IPS-NIHi7 (cell line): Measurements from ENCODE around the gene LCMT2.
A peak's percentile ranks its signal among the peaks of the same experiment; 100 is the strongest.

Source experiments
- DNase-seq: peaks from one replicate; pipeline ENCODE4 v3.0.0; 2012; ENCODE audit warnings: mixed read lengths; ENCODE audit errors: extremely low spot score

LCMT2 gene, protein sequence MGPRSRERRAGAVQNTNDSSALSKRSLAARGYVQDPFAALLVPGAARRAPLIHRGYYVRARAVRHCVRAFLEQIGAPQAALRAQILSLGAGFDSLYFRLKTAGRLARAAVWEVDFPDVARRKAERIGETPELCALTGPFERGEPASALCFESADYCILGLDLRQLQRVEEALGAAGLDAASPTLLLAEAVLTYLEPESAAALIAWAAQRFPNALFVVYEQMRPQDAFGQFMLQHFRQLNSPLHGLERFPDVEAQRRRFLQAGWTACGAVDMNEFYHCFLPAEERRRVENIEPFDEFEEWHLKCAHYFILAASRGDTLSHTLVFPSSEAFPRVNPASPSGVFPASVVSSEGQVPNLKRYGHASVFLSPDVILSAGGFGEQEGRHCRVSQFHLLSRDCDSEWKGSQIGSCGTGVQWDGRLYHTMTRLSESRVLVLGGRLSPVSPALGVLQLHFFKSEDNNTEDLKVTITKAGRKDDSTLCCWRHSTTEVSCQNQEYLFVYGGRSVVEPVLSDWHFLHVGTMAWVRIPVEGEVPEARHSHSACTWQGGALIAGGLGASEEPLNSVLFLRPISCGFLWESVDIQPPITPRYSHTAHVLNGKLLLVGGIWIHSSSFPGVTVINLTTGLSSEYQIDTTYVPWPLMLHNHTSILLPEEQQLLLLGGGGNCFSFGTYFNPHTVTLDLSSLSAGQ

DNA sequence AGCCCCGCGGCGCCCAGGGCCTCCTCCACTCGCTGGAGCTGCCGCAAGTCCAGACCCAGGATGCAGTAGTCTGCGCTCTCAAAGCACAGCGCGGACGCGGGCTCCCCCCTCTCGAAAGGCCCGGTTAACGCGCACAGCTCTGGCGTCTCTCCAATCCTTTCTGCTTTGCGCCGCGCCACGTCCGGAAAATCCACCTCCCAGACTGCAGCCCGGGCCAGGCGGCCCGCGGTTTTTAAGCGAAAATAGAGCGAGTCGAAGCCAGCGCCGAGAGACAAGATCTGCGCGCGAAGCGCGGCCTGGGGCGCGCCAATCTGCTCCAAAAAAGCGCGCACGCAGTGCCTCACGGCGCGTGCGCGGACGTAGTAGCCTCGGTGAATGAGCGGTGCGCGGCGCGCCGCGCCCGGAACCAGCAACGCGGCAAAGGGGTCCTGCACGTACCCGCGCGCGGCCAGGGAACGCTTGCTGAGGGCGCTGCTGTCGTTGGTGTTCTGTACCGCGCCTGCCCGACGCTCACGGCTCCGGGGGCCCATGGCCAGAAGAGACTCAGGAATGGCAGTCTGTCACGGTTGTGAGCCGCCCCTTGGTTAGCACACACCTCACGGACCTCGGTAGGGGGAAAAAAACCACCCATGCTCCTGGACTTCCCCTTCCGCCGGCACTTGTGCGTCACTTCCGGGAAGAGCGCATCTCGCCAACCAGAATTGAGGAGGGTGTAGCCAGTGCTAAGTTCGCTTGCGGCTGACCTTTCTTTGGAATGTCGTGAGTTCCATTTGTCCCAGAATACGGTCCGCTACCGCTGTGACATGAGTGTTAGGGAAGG lies at the start of gene LCMT2:
Gene LCMT2, minus strand, starts transcription at position 614 of the 820 bp plus-strand sequence. Its CDS starts 84 bp downstream, at position 530.
- peak; percentile 94 for DNase-seq

GRCh38 chr15:43378601-43379000 lies 48.2 kb upstream of the LCMT2 start:
- no peak for DNase-seq

DNA sequence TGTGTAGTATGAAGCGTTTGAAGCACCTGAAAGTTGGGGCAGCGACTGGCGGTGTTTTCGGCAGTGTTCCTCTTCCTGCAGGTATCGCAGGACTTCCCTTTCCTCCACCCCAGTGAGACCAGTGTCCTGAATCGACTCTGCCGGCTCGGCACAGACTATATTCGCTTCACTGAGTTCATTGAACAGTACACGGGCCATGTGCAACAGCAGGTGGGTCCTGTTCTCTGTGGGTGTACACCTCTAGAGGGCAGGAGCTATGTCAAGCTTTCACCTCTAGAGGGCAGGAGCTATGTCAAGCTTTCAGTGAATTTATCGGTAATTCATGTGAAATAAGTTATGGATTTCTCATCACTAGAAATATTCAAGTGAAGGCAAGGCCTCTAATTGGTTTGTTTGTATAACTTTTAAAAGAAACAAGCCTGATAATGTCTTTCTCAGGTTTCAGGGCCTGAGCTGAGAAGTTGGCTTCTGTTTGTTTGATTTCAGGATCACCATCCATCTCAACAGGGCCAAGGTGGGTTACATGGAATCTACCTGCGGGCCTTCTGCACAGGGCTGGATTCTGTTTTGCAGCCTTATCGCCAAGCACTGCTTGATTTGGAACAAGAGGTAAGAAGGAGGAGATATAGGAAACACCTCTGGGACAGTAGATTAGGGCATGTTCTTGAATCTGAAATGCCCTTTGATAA lies 45.8 kb upstream of the LCMT2 start:
- peak; percentile 49 for DNase-seq

DNA sequence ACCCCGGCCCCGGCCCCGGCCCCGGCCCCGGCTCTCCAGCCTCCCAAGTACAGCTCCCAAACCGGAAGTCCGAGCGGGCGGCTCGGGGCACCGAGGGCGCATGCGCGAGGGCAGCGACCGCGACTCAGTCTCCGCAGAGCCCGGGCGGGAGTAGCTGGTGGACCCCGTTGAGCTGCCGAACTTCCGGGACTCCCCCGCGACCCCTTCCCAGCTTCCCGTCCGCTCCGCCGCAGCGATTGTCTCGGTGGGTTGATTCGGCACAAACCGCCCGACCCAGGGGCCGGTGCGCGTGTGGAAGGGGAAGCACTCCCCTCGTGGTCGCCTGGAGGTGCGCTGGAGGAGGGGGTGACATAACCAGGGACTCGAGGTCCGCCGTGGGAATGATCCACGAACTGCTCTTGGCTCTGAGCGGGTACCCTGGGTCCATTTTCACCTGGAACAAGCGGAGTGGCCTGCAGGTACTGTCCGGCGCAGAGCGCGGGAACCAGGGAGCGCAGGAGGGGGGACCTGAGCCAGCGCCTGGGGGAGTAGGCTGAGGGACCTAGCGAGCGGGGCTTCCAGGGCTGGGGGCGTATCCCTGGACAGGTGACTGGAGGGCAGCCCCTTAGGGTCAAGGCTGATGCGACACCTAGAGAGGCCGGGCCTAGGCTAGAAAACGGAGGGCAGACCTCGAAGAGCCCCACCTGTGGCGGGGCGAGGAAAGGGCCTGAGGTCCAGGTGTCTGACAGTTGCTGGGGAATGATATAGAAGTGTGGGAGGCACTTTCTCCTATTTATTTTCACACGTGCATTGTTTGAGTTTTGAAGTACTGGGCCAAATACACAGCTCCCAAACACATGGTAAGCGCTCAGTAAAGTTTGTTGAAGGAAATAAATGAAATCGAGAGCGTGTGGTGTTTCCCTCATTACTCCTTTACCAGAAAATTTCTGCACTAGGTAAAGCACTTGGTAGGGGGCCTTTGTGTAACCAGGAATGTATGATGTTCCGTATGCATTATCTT lies 40.9 kb upstream of the LCMT2 start, which contains the start of the genes TUBGCP4 and ZSCAN29:
Gene TUBGCP4, plus strand, starts transcription at position 127 of the 1,000 bp plus-strand sequence. Its CDS starts 254 bp downstream, at position 381.
Gene ZSCAN29, minus strand, starts transcription at position 69 of the 1,000 bp plus-strand sequence. CDS start 1,130 bp downstream, outside the sequence.
- peak; percentile 99 for DNase-seq

DNA sequence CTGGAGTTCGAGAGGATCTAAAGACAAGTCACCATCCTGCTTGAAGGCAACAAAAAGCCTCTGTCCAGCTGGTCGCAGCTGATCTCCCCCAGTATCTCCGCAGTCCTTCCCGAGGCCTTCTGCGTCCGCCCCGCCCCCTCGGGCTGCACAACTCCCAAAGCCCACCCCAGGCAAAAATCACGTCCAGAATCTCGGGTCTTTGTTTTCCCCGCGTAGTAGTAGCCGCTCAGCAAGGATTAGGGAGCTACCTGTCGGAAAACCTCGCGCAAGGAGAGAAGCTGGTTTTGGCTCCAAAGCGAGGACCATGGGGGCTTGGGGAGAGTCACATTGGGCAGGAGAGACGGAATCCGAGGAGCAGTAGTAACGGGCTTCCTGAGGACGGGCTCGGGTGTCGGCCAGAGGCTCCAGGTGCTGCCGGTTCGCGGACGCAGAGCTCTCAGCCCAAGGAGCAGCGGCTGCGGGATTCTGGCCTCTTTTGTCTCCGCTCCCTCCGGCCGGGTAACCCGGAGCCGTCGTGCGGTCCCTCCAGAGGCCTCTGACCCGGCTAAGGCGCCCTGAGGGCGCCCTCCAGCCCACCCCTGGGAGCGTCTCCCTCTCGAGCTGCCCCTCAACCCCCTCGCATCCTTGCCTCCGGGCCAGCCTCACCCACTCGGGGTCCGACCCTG lies 40.1 kb upstream of the LCMT2 start:
- peak; percentile 62 for DNase-seq

DNA sequence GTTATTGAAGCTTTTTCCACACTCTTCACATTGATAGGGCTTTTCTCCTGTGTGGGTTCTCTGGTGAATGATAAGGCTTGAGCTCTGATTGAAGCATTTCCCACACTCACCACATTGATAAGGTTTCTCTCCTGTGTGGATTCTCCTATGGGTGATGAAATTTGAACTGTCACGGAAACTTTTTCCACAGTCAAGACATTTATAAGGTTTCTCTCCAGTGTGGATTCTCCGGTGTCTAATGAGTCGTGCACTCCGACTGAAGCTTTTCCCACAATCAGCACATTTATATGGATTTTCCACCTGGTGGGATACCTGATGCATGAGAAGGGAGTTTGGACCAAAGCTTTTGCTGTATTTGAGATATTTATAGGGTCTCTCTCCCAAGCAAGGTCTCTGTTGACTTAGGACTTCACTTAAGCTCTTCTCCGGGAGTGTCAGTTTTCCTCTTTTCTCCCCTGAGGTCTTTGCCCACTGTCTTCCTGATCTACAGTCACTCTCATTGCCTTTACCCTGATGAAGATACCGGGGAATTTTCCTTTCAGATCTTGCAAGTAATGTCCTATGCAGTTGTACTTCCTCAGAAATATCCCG lies 31.0 kb upstream of the LCMT2 start:
- DNase-seq: no peak

DNA sequence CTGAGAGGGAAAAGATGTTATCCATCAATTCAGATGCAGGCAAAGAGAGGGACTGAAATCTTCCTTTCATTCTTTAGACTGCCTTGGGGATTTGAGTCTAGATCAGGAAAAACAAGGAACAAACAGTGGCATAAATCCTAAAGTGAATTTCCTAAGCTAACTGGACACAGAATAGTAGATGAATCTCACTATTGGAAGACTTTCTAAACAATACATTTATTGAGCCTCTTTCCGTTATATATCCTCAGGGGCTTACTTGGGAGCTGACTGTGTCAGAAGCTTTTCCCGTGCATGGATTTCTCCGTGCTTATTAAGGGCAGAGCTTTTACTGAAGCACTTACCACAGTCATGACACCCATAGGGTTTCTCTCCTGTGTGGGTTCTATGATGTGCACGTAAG lies 30.4 kb upstream of the LCMT2 start:
- no peak for DNase-seq

- DNase-seq: no peak
Measured at GRCh38 chr15:43352693-43353382, 22.5 kb upstream of the LCMT2 start.

DNA sequence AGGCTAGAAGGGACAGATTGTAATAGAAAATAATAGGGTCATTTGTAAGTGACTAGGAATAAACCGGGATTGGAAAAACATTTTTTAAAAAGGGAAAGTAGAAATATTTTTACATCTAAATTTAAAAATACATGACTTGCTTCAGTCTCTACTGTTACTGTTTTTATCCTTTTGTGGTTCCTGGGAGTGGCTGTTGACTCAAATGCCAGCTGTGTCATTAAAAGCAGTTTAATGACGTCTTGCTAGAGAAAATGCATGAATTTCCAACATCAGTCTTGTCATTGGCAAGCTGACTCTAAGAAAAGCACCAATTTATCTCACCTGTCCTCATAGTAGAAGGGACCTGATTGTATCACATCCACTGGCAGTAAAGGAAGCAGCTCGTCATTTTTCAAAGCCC lies 16.7 kb upstream of the LCMT2 start:
- no peak for DNase-seq

DNA sequence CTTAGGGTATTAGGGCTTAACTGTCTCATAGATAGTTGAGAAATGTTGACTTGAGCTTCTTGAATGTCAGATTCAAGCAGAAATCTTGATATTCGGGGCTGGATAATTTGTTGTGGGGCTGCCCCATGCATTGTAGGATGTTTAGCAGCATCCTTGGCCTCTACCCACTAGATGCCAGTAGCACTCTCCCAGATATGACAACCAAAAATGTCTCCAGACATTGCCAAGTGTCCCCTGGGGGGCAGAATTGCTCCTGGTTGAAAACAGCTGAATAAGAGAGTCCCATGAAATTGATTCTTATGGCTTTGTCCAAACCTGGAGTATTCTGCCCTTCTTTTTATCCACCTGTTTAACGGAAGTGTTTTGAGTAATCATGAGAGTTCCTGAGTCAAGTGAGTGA lies 15.9 kb upstream of the LCMT2 start:
- no peak for DNase-seq

DNA sequence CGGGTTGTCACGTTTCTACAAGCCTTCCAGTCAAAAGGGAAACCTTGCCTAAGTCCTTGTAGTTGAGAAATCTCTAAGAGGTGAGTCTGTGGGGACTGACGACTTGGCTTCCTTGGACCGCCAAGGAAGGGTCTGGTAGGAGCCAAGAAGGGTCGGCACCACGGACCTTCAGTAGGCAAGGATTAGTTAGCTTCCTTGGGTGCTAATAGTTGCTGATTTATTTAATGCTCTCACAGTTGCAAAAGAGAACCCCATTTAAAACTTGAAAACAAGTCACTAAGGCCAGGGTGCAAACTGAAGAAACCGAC lies 361 bp upstream of the LCMT2 start:
- DNase-seq: no peak

DNA sequence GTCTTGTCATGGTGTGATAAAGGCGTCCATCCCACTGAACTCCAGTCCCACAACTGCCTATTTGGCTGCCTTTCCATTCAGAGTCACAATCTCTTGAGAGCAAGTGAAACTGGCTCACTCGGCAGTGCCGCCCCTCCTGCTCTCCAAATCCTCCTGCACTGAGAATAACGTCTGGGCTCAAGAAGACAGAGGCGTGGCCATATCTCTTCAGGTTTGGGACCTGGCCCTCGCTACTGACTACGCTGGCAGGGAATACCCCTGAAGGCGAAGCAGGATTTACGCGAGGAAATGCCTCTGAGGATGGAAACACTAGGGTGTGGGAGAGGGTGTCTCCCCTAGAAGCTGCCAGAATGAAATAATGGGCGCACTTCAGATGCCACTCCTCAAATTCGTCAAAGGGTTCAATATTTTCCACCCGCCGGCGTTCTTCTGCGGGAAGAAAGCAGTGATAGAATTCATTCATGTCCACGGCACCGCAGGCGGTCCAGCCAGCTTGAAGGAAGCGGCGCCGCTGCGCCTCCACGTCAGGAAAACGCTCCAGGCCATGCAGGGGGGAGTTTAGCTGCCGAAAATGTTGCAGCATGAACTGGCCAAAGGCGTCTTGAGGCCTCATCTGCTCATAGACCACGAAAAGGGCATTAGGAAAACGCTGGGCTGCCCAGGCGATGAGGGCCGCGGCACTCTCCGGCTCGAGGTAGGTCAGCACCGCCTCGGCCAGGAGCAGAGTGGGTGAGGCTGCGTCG lies 985 bp downstream of the LCMT2 start:
- DNase-seq: peak; percentile 45

DNA sequence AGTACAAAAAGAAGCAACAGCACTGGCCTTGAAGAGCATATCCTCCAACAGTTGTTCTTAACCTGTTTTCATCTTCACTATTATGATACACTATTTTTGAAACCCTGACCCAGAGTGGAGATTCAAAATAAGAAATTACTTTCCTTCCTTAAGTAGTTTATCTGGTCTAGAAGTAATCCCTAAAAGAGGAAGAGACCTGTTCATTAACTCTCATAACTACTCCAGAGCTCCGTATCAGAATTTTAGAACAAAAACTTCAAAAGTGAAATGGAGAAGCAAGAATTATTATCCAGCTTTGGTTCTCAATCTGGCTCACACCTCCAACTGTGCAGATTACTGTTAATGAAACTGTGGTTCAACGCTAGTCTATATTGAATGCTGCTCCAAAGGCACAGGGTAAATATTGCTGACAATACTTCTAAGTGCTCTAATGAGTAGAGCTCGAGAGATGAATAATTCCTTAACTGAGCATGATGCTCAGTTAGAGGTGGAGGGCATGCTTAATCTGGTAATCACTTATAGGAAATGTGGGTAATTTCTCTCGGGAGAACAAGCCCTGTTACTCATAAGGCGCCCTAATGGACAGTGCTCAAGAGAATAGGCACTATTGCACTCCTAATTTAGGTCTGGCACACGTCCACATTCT lies 5.2 kb downstream of the LCMT2 start:
- no peak for DNase-seq

DNA sequence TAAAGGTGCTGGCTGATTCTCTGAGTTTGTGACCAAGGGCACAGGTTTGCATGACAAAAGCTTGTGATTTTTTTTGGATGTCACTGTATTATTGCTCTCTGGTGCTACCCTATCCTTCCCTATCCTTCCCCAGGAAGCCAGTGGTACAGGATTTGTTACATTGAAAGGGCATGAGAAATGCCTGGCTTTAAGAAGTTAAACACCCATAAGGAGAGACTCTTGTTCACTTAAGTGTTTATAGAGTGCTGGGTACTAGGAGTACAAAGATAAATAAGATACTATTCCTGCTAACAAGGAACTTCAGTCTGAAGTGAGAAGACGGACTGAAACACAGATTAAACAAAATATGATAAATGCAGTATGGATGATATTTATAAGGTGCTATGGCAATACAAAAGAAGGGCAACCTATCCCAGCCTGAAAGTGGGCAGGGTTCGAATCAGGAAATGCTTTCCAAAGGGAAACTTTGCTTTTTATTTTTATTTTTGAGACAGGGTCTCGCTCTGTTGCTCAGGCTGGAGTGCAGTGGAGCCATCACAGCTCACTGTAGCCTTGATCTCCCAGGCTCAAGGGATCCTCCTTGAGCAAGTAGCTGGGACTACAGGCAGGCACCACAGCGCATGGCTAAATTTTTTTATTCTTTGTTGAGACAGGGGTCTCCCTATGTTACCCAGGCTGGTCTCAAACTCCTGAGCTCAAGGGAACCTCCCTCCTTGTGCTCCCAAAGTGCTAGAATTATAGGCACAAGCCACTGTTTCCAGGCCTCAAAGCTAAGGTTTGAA lies 11.2 kb downstream of the LCMT2 start:
- DNase-seq: no peak

DNA sequence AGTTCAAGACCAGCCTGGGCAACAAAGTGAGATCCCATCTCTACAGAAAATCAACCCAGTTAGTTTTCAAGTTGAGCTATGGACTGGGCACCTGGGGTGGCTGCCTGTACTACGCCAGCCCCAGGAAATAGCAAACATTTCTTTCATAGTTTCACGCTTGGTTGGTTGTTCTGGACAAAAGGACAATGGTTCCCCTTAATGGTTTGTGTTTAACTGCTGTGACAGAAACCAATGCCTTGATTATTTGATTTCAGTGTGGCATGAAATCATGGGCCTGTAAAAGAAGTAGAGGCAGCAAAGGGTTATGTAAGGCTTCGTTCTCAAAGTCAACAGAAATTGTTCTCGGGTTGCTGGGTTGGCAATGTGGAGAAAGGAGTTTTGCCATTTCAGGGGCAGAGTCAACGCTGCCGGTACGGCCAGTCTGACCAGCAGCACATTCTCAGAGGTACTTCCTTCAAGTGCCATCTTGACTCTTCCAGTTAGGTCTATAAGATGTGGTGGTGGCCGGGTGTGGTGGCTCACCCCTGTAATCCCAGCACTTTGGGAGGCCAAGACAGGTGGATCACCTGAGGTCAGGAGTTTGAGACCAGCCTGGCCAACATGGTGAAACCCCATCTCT lies 12.7 kb downstream of the LCMT2 start:
- no peak for DNase-seq

- no peak for DNase-seq
Measured at GRCh38 chr15:43316971-43317346, 13.4 kb downstream of the LCMT2 start.
